ENCODE measurements around the gene PLCG1. TPM values are rescaled to one million over a fixed set of nuclear protein-coding genes. Genes with fewer than 3 reads are reported as not detected.
A peak's percentile ranks its signal among the peaks of the same experiment; 100 is the strongest.

PLCG1 gene
- total RNA-seq, 2 donors from 2014 or later, result 227 to 257 TPM

DNA sequence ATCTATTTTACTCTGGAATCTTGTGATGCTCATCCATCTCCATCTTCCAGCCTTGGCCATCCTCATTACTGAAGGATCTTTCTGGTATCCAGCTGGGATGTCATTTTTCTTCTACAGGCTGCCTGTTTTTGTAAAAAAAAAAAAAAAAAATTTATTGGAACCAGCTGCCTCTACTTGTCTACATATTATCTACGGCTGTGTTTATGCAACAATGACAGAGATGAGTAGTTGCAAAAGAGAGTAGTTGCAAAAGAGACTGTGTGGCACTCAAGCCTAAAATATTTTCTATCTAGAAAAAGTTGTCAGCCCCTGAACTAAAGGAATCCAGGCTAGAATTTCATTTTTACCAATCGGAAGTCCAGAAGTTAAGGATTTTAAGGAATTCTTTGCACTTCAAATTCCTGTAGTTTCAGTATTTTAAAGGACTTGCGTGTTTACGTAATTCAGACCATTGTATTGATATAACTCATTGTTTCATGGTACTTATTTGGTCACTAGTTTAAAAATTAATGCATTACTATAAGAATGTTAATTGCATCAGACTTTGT lies 38.6 kb upstream of the PLCG1 start:
- no peak overlapping the region for H3K27ac Mint-ChIP-seq
- no peak for TF ChIP-seq CTCF (conservative IDR thresholded peaks at IDR 0.05)
- no peaks in the 10 kb centered on the region for H3K27me3 Mint-ChIP-seq (ENCODE audit: insufficient read depth)
- no peak for DNase-seq
- H3K9me3 ChIP-seq (ENCODE audit: control insufficient read depth, low read length), result no peaks in the 10 kb centered on the region
- no peaks in the 10 kb centered on the region for H3K4me1 ChIP-seq (ENCODE audit: control insufficient read depth, insufficient read depth, low read length)
- peaks cover 87% of the 10 kb centered on the region for H3K36me3 ChIP-seq (ENCODE audit: control insufficient read depth, insufficient read depth, low read length)
- no peaks in the 10 kb centered on the region for H3K9me3 Mint-ChIP-seq
- no peak overlapping the region for H3K4me3 ChIP-seq (ENCODE audit: low read length)
- WGBS, 2 experiments (ENCODE audit: insufficient coverage in 1 of 2, insufficient read length in 1 of 2), result 93 to 94% methylated on average over 3 to 4 of the region's 4 CpGs
- no peak overlapping the region for H3K27ac ChIP-seq (ENCODE audit: low read depth, low read length)
- H3K36me3 Mint-ChIP-seq (ENCODE audit: low read depth), result peaks cover 68% of the 10 kb centered on the region
- H3K4me1 Mint-ChIP-seq, result no peaks in the 10 kb centered on the region
- no peaks in the 10 kb centered on the region for H3K27me3 ChIP-seq (ENCODE audit: control insufficient read depth, insufficient read depth, low read length, poor library complexity, severe bottlenecking)
- H3K4me3 Mint-ChIP-seq, result no peak overlapping the region
- H3K9ac ChIP-seq (ENCODE audit: extremely low read depth, low read length, poor library complexity, severe bottlenecking), result no peak overlapping the region

- Mint-ChIP-seq H3K4me3 (no peak overlapping the region), H3K36me3 (ENCODE audit: low read depth) (peaks cover 67% of the 10 kb centered on the region), H3K4me1 (no peaks in the 10 kb centered on the region), H3K27ac (peak overlapping the region; percentile 33), H3K27me3 (ENCODE audit: insufficient read depth) (no peaks in the 10 kb centered on the region), H3K9me3 (no peaks in the 10 kb centered on the region)
- Histone ChIP-seq H3K9ac (ENCODE audit: extremely low read depth, low read length, poor library complexity, severe bottlenecking) (no peak overlapping the region), H3K4me3 (ENCODE audit: low read length) (no peak overlapping the region), H3K9me3 (ENCODE audit: control insufficient read depth, low read length) (no peaks in the 10 kb centered on the region), H3K27me3 (ENCODE audit: control insufficient read depth, insufficient read depth, low read length, poor library complexity, severe bottlenecking) (no peaks in the 10 kb centered on the region), H3K4me1 (ENCODE audit: control insufficient read depth, insufficient read depth, low read length) (no peaks in the 10 kb centered on the region), H3K36me3 (ENCODE audit: control insufficient read depth, insufficient read depth, low read length) (peaks cover 92% of the 10 kb centered on the region), H3K27ac (ENCODE audit: low read depth, low read length) (no peak overlapping the region)
- TF ChIP-seq CTCF (conservative IDR thresholded peaks at IDR 0.05), result no peak
- no peak for DNase-seq
- WGBS, 2 experiments (ENCODE audit: insufficient coverage in 1 of 2, insufficient read length in 1 of 2), result 96 to 98% methylated on average over 9 of the region's 9 CpGs
Measured at GRCh38 chr20:41100001-41100480, 37.3 kb upstream of the PLCG1 start.

DNA sequence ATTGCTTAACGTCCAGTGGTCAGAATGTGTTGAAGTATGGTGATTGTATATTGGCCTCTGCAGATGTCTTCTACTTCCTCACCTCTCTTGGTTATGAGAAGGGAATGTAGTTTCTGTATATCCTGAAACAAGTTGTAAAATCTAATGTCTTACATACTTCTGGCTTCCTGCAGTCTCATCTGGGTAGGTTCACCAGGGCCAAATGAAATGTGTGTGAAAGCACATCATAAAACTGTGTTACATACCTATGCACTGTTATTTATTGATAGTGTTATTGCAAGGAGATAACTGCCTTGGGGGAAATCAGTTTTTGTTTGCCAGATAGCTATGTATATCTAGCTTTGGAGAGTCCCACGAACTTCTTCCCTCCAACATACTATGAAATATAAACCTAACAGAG lies 35.7 kb upstream of the PLCG1 start:
- H3K36me3 Mint-ChIP-seq (ENCODE audit: low read depth), result peaks cover 55% of the 10 kb centered on the region
- Histone ChIP-seq H3K27ac (ENCODE audit: low read depth, low read length) (no peak overlapping the region), H3K36me3 (ENCODE audit: control insufficient read depth, insufficient read depth, low read length) (peaks cover 90% of the 10 kb centered on the region), H3K9me3 (ENCODE audit: control insufficient read depth, low read length) (no peaks in the 10 kb centered on the region), H3K27me3 (ENCODE audit: control insufficient read depth, insufficient read depth, low read length, poor library complexity, severe bottlenecking) (no peaks in the 10 kb centered on the region), H3K9ac (ENCODE audit: extremely low read depth, low read length, poor library complexity, severe bottlenecking) (no peak overlapping the region), H3K4me3 (ENCODE audit: low read length) (no peak overlapping the region), H3K4me1 (ENCODE audit: control insufficient read depth, insufficient read depth, low read length) (no peaks in the 10 kb centered on the region)
- H3K9me3 Mint-ChIP-seq, result no peaks in the 10 kb centered on the region
- 90% methylated on average over 1 of the region's 2 CpGs; no CpG with 5 or more reads in 1 of the 2 experiments for WGBS, 2 experiments (ENCODE audit: insufficient coverage in 1 of 2, insufficient read length in 1 of 2)
- H3K4me3 Mint-ChIP-seq, result no peak overlapping the region
- no peaks in the 10 kb centered on the region for H3K27me3 Mint-ChIP-seq (ENCODE audit: insufficient read depth)
- no peak for TF ChIP-seq CTCF (conservative IDR thresholded peaks at IDR 0.05)
- no peak for DNase-seq
- H3K4me1 Mint-ChIP-seq, result no peaks in the 10 kb centered on the region
- H3K27ac Mint-ChIP-seq, result no peak overlapping the region
